ENCODE results near the gene SPATS2.

The SPATS2 gene

GRCh38 chr12:49439042-49439441 lies 71.8 kb downstream of the SPATS2 start:
- no peak for TF ChIP-seq CTCF (IDR thresholded peaks at IDR 0.05; ENCODE audit: low read depth, low read length)
- DNase-seq (ENCODE audit: extremely low read depth, low read depth) = no peak

- DNase-seq (ENCODE audit: extremely low read depth, low read depth) = no peak
- no peak for TF ChIP-seq CTCF (IDR thresholded peaks at IDR 0.05; ENCODE audit: low read depth, low read length)
Measured at GRCh38 chr12:49440035-49440434, 72.8 kb downstream of the SPATS2 start.

- no peak for DNase-seq (ENCODE audit: extremely low read depth, low read depth)
- no peak for TF ChIP-seq CTCF (IDR thresholded peaks at IDR 0.05; ENCODE audit: low read depth, low read length)
Measured at GRCh38 chr12:49442915-49443314, 75.7 kb downstream of the SPATS2 start.

- no peak for TF ChIP-seq CTCF (IDR thresholded peaks at IDR 0.05; ENCODE audit: low read depth, low read length)
Measured at GRCh38 chr12:49446571-49446970, 79.3 kb downstream of the SPATS2 start.

GRCh38 chr12:49448858-49449257 lies 81.6 kb downstream of the SPATS2 start:
- no peak for DNase-seq (ENCODE audit: extremely low read depth, low read depth)
- TF ChIP-seq CTCF (IDR thresholded peaks at IDR 0.05; ENCODE audit: low read depth, low read length) = no peak

More at GRCh38 chr12:49446571-49446970, 79.3 kb downstream of the SPATS2 start:
- DNase-seq (ENCODE audit: extremely low read depth, low read depth) = no peak

GRCh38 chr12:49451468-49452259 lies 84.4 kb downstream of the SPATS2 start:
- TF ChIP-seq CTCF (IDR thresholded peaks at IDR 0.05; ENCODE audit: low read depth, low read length) = no peak
- DNase-seq (ENCODE audit: extremely low read depth, low read depth) = no peak

- DNase-seq (ENCODE audit: extremely low read depth, low read depth) = no peak
- no peak for TF ChIP-seq CTCF (IDR thresholded peaks at IDR 0.05; ENCODE audit: low read depth, low read length)
Measured at GRCh38 chr12:49455501-49455900, 88.2 kb downstream of the SPATS2 start.
